Ectodermal cell (in vitro differentiated cells): ENCODE data around the gene TUBGCP6.
"Not testable (repeated sequence)": the region's sequence is repeated elsewhere in the genome, so short reads cannot be mapped to it uniquely, and the experiment has no call there.

Source experiments
- H3K27ac ChIP-seq: 2 replicates; pipeline ENCODE4 v1.7.0; 2013; ENCODE audit warnings: mild to moderate bottlenecking, low read depth, low read length; ENCODE audit not compliant: insufficient read depth, poor library complexity, severe bottlenecking
- H3K27me3 ChIP-seq: 2 replicates; pipeline ENCODE4 v1.7.0; 2013; ENCODE audit warnings: mild to moderate bottlenecking, low read length; ENCODE audit not compliant: insufficient read depth, control insufficient read depth, poor library complexity, severe bottlenecking
- H3K36me3 ChIP-seq: one replicate; pipeline ENCODE4 v1.7.0; 2013; ENCODE audit warnings: low read length; ENCODE audit not compliant: control insufficient read depth, insufficient read depth
- H3K4me1 ChIP-seq: one replicate; pipeline ENCODE4 v1.7.0; 2013; ENCODE audit warnings: low read length; ENCODE audit not compliant: control insufficient read depth, insufficient read depth
- H3K4me3 ChIP-seq: 2 replicates; pipeline ENCODE4 v1.7.0; 2013; ENCODE audit warnings: low read depth, low read length, control low read depth; ENCODE audit not compliant: insufficient read depth
- H3K9me3 ChIP-seq: 2 replicates; pipeline ENCODE4 v1.7.0; 2013; ENCODE audit warnings: mild to moderate bottlenecking, low read length, moderate library complexity; ENCODE audit not compliant: control insufficient read depth
- WGBS, 2 experiments: methylation state at CpG; one replicate each; pipeline ENCODE4 v1.1.7; 2013; ENCODE audit warnings: missing lambda C conversion rate in 2 of 2; 5-methylcytosine and 5-hydroxymethylcytosine counted together

Gene TUBGCP6

GRCh38 chr22:50208430-50208938 is 36.3 kb downstream of the TUBGCP6 start:
- peaks cover 21% of the 10 kb centered on the region for H3K36me3 ChIP-seq

GRCh38 chr22:50207383-50208140 is 37.3 kb downstream of the TUBGCP6 start:
- Histone ChIP-seq H3K27me3 (no peaks in the 10 kb centered on the region), H3K4me3 (no peak overlapping the region), H3K9me3 (no peaks in the 10 kb centered on the region), H3K4me1 (no peaks in the 10 kb centered on the region), H3K36me3 (peaks cover 19% of the 10 kb centered on the region), H3K27ac (no peak overlapping the region)
- 87 to 91% methylated on average over 23 of the region's 23 CpGs for WGBS, 2 experiments

More at GRCh38 chr22:50208430-50208938, 36.3 kb downstream of the TUBGCP6 start:
- WGBS, 2 experiments, result 95 to 96% methylated on average over 22 of the region's 22 CpGs
- H3K4me1 ChIP-seq, result no peaks in the 10 kb centered on the region
- H3K27ac ChIP-seq, result no peak overlapping the region
- H3K9me3 ChIP-seq, result no peaks in the 10 kb centered on the region
- no peak overlapping the region for H3K4me3 ChIP-seq
- H3K27me3 ChIP-seq, result no peaks in the 10 kb centered on the region

DNA sequence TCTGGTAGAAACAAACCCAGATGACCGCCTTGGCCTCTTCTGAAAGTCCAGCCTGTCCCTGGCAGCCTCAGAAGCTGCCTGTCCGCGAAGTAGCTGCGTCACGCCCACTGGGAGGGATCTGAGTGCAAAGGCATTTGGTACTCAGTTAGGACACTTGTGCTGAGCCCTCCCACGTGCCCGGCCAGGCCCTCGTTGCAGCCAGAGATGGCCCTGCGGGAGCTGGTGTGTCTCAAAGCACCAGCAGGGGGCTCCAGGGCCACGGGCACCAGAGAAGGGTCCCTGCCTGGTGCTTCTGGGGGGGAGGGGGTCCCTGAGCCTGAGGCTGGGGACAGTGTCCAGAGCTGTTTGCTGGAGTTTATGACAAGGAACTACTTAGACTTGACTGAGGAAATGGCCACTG is 38.2 kb downstream of the TUBGCP6 start:
- Histone ChIP-seq H3K36me3 (peaks cover 12% of the 10 kb centered on the region), H3K4me3 (no peak overlapping the region), H3K27ac (no peak overlapping the region), H3K9me3 (no peaks in the 10 kb centered on the region), H3K4me1 (peaks cover 9% of the 10 kb centered on the region), H3K27me3 (peaks cover 2% of the 10 kb centered on the region)
- 52 to 54% methylated on average over 10 of the region's 10 CpGs for WGBS, 2 experiments

DNA sequence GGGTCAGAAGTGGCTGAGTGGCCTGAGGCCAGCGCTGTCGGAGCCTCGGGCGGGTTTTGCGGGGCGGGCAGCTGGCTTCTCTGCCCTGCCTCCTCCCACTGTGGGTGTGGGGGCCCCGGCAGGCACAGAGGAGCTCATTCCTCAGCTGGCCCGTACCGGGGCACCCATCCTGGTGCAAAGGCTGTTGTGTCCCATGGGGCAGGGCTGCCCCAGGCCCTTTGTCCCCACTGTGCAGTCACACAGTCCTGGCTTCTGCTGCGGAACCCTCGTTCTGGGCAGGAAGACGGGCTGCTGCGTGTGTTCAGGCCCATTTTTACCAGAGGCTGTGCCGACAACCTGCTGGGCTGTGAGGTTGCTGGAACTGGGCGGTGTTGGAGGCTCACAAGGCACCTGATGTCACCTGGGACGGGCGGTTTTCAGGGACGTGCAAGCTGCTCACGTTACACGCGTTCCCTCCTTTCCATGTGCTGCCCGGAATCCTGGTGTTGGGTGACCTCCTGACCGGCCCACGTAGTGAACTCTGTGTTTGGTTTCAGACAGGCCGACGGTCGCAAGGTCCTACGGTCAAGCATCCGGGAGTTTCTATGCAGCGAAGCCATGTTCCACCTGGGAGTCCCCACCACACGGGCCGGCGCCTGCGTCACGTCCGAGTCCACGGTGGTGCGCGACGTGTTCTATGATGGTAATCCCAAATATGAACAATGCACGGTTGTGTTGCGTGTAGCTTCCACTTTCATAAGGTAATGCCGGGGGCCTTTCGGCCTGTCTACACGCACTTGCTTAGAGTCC is 38.8 kb downstream of the TUBGCP6 start:
- WGBS, 2 experiments, result 95 to 96% methylated on average over 45 of the region's 45 CpGs
- Histone ChIP-seq H3K27ac (no peak overlapping the region), H3K4me1 (peaks cover 9% of the 10 kb centered on the region), H3K4me3 (no peak overlapping the region), H3K27me3 (peaks cover 4% of the 10 kb centered on the region), H3K36me3 (peaks cover 10% of the 10 kb centered on the region), H3K9me3 (no peaks in the 10 kb centered on the region)

DNA sequence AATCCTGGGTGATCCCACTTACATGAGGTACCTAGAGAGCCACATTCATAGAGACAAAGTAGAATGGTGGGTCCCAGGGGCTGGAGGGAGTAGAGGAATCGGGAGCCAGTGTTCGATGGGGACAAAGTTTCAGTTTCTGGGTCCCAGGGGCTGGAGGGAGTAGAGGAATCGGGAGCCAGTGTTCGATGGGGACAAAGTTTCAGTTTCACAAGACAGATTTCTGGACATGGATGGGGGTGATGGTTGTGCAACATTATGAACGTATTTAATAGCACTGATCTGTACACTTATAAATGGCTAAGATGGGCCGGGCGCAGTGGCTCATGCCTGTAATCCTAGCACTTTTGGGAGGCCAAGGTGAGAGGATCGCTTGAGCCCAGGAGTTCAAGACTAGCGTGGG is 39.8 kb downstream of the TUBGCP6 start:
- WGBS, 2 experiments, result 97% methylated on average over 9 of the region's 9 CpGs

DNA sequence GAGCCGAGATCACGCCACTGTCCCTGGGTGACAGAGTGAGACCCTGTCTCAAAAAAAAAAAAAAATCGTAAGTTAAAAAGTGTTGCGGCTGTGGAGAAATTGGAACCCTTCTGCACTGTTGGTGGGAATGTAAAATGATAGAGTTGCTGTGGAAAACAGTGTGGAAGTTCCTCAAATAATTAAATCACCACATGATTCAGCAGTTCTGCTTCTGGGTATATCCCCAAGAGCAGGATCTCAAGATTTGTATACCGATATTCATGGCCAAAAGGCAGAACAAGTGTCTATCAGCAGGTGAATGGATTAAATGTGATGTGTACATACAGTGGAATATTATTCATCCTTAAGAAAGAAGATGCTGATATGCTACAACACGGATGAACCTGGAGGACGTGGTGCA is 40.3 kb downstream of the TUBGCP6 start:
- 92 to 95% methylated on average over 7 of the region's 7 CpGs for WGBS, 2 experiments
- H3K27ac ChIP-seq, result no peak overlapping the region
- no peaks in the 10 kb centered on the region for H3K9me3 ChIP-seq
- no peak overlapping the region for H3K4me3 ChIP-seq
- H3K36me3 ChIP-seq, result peaks cover 2% of the 10 kb centered on the region
- peaks cover 4% of the 10 kb centered on the region for H3K27me3 ChIP-seq
- peaks cover 16% of the 10 kb centered on the region for H3K4me1 ChIP-seq

More for the DNA sequence above, 39.8 kb downstream of the TUBGCP6 start:
- not testable (repeated sequence) for H3K4me3 ChIP-seq, H3K27me3 ChIP-seq, H3K9me3 ChIP-seq, H3K27ac ChIP-seq, H3K36me3 ChIP-seq
- H3K4me1 ChIP-seq, result peaks cover 13% of the 10 kb centered on the region

DNA sequence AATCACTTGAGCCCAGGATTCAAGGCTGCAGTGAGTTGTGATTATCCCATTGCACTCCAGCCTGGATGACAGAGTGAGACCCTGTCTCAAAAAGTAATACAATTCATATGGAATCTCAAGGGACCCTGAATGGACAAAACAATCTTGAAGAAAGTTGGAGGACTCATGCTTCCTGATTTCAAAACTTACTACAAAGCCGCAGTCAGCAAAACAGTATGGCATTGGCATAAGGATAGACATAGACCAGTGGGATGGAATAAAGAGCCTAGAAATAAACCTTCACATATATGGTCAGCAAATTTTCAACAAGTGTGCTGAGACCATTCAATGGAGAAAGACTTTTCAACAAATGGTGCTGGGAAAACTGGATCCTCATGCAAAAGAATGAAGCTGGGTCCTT is 41.5 kb downstream of the TUBGCP6 start:
- H3K4me1 ChIP-seq, result peaks cover 16% of the 10 kb centered on the region
- 100% methylated on average over 1 of the region's 1 CpG for WGBS, 2 experiments
- H3K9me3 ChIP-seq, result no peaks in the 10 kb centered on the region
- H3K4me3 ChIP-seq, result no peak overlapping the region
- peaks cover 4% of the 10 kb centered on the region for H3K27me3 ChIP-seq
- H3K36me3 ChIP-seq, result peaks cover 2% of the 10 kb centered on the region
- no peak overlapping the region for H3K27ac ChIP-seq

- Histone ChIP-seq H3K27ac (no peak overlapping the region), H3K36me3 (peaks cover 5% of the 10 kb centered on the region), H3K4me3 (peak overlapping the region; percentile 67), H3K27me3 (peaks cover 4% of the 10 kb centered on the region), H3K4me1 (peaks cover 16% of the 10 kb centered on the region), H3K9me3 (no peaks in the 10 kb centered on the region)
- WGBS, 2 experiments, result 82 to 83% methylated on average over 13 of the region's 13 CpGs
Observed at GRCh38 chr22:50202130-50202666, 42.6 kb downstream of the TUBGCP6 start.

GRCh38 chr22:50201191-50202129 is 43.4 kb downstream of the TUBGCP6 start:
- H3K27ac ChIP-seq, result no peak overlapping the region

More at GRCh38 chr22:50201191-50202129, 43.4 kb downstream of the TUBGCP6 start:
- WGBS, 2 experiments, result 4 to 5% methylated on average over 115 of the region's 115 CpGs
- H3K4me3 ChIP-seq, result peak overlapping the region; percentile 67
- peaks cover 16% of the 10 kb centered on the region for H3K4me1 ChIP-seq
- peaks cover 4% of the 10 kb centered on the region for H3K27me3 ChIP-seq
- no peaks in the 10 kb centered on the region for H3K9me3 ChIP-seq
- peaks cover 5% of the 10 kb centered on the region for H3K36me3 ChIP-seq
